ENCODE measurements around the gene DAPL1. TPM values are rescaled to one million over a fixed set of nuclear protein-coding genes. Genes with fewer than 3 reads are reported as not detected.

The DAPL1 gene
- total and polyA plus RNA-seq, 4 donors = 0.17 TPM; not detected in 3

DNA sequence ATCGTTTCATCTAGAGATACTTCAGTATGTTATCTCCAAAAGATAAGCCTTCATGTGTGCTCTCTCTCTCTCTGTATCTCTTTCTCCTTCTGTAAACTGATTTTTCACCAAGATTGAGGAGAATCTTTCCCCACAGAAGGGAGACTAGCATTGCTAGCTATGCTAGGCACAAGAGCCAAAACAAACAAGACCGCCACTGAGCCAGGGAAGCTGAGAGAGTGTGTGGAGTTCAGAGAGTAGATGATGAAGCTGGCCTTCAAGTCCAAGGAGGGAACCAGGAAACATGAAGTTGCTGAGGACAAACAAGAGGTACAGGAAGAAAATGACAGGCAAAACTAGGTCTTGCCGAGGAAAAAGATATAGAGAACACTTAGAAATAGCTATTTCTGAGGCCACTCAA lies 23.4 kb downstream of the DAPL1 start:
- TF ChIP-seq, protein P1, sequence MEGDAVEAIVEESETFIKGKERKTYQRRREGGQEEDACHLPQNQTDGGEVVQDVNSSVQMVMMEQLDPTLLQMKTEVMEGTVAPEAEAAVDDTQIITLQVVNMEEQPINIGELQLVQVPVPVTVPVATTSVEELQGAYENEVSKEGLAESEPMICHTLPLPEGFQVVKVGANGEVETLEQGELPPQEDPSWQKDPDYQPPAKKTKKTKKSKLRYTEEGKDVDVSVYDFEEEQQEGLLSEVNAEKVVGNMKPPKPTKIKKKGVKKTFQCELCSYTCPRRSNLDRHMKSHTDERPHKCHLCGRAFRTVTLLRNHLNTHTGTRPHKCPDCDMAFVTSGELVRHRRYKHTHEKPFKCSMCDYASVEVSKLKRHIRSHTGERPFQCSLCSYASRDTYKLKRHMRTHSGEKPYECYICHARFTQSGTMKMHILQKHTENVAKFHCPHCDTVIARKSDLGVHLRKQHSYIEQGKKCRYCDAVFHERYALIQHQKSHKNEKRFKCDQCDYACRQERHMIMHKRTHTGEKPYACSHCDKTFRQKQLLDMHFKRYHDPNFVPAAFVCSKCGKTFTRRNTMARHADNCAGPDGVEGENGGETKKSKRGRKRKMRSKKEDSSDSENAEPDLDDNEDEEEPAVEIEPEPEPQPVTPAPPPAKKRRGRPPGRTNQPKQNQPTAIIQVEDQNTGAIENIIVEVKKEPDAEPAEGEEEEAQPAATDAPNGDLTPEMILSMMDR (IDR thresholded peaks at IDR 0.05; ENCODE audit: control extremely low read depth, extremely low read depth) = no peak
- Histone ChIP-seq H3K4me3 (no peak overlapping the region), H3K27me3 (ENCODE audit: control insufficient read depth in 3 of 3, insufficient read depth in 3 of 3, low read length in 2 of 3) (no peaks in the 10 kb centered on the region), H3K4me1 (ENCODE audit: control insufficient read depth in 5 of 5, insufficient read depth in 5 of 5, low read length in 5 of 5) (peaks cover 0 to 4% (median 0%) of the 10 kb centered on the region in 5 donors), H3K9me3 (ENCODE audit: control insufficient read depth in 4 of 4, insufficient read depth in 3 of 4, low read length in 3 of 4) (no peaks in the 10 kb centered on the region), H3K36me3 (ENCODE audit: control insufficient read depth in 4 of 4, insufficient read depth in 4 of 4, low read length in 4 of 4) (no peaks in the 10 kb centered on the region), H3K9ac (ENCODE audit: insufficient read depth in 1 of 2, low read length in 2 of 2) (no peak overlapping the region), H3K27ac (ENCODE audit: low read depth in 1 of 2, low read length in 1 of 2) (no peak overlapping the region)
- WGBS, 2 donors = 69 to 88% methylated on average over 3 of the region's 3 CpGs
- ATAC-seq (ENCODE audit: insufficient read depth, low FRiP score) (no peak), DNase-seq (no peak)

DNA sequence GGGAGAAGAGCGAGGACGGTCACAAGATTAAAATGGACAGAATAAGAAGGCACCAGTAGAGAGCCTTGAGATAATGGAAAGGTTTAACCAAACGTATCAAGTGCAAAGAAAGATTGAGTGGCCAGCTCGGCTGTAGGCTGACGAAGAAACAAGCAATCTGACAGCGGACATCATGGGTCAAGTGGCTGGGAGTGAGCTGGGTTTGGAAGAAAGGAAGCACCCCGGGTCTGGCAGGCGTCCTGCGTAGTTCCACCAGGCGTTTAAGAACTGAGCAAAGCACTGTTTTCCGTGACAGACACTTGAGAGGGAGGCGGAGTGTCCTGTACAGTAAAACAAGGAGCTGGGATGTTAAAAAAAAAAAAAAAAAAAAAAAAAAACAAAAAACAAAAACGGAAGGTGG lies 27.1 kb downstream of the DAPL1 start:
- TF ChIP-seq, protein P1 (IDR thresholded peaks at IDR 0.05; ENCODE audit: control extremely low read depth, extremely low read depth) = no peak
- Histone ChIP-seq H3K27me3 (ENCODE audit: control insufficient read depth in 3 of 3, insufficient read depth in 3 of 3, low read length in 2 of 3) (no peaks in the 10 kb centered on the region), H3K27ac (ENCODE audit: low read depth in 1 of 2, low read length in 1 of 2) (no peak overlapping the region), H3K4me3 (no peak overlapping the region), H3K9ac (ENCODE audit: insufficient read depth in 1 of 2, low read length in 2 of 2) (no peak overlapping the region), H3K9me3 (ENCODE audit: control insufficient read depth in 4 of 4, insufficient read depth in 3 of 4, low read length in 3 of 4) (no peaks in the 10 kb centered on the region), H3K36me3 (ENCODE audit: control insufficient read depth in 4 of 4, insufficient read depth in 4 of 4, low read length in 4 of 4) (no peaks in the 10 kb centered on the region), H3K4me1 (ENCODE audit: control insufficient read depth in 5 of 5, insufficient read depth in 5 of 5, low read length in 5 of 5) (peaks cover 0 to 4% (median 0%) of the 10 kb centered on the region in 5 donors)
- ATAC-seq (ENCODE audit: insufficient read depth, low FRiP score) (no peak), DNase-seq (peak; percentile 34 to 62 (median 45))
- WGBS, 2 donors = 58 to 75% methylated on average over 13 of the region's 13 CpGs

DNA sequence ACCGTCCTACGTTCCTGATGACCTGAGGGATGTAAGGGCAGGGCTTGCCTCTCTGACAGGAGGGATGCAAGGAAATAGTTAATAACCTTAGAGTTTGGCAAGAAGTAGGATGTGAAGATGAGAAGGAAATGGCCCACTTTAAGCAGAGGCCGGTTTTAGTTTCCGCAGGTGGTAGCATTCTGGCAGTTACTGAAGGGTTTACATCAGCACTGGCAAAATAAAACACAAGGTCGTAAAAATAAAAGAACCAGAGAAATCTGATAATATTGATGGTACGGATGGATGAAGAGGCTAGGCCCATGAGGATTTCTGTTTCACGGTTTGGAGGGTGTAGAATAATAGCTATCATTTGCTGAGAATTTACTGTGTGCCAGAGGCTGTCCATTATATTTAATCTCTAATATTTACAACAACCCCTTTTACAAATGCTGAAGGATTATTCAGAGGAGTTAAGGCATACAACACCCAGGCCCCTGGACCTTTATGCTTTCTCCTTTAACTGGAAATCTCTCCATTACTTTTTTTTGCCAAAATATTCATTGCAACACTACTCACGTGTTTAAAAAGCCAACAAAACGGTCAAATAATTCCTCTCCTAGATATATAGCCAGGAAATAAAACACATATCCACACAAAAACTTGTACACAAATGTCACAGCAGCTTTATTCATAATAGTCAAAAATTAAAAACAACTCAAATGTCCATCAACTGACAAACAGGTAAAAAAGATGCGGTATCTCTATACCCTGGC lies 28.5 kb downstream of the DAPL1 start:
- no peaks in the 10 kb centered on the region for H3K9me3 ChIP-seq (ENCODE audit: control insufficient read depth in 4 of 4, insufficient read depth in 3 of 4, low read length in 3 of 4)
- H3K27ac ChIP-seq (ENCODE audit: low read depth in 1 of 2, low read length in 1 of 2) = no peak overlapping the region
- H3K36me3 ChIP-seq (ENCODE audit: control insufficient read depth in 4 of 4, insufficient read depth in 4 of 4, low read length in 4 of 4) = no peaks in the 10 kb centered on the region
- no peak overlapping the region for H3K9ac ChIP-seq (ENCODE audit: insufficient read depth in 1 of 2, low read length in 2 of 2)
- no peak for ATAC-seq (ENCODE audit: insufficient read depth, low FRiP score)
- WGBS, 2 donors = 79 to 85% methylated on average over 10 of the region's 10 CpGs
- peaks cover 0 to 4% (median 0%) of the 10 kb centered on the region in 5 donors for H3K4me1 ChIP-seq (ENCODE audit: control insufficient read depth in 5 of 5, insufficient read depth in 5 of 5, low read length in 5 of 5)
- DNase-seq = no peak
- H3K4me3 ChIP-seq = no peak overlapping the region
- TF ChIP-seq, protein P1 (IDR thresholded peaks at IDR 0.05; ENCODE audit: control extremely low read depth, extremely low read depth) = no peak
- no peaks in the 10 kb centered on the region for H3K27me3 ChIP-seq (ENCODE audit: control insufficient read depth in 3 of 3, insufficient read depth in 3 of 3, low read length in 2 of 3)
